GM12801 (cell line): Measurements from ENCODE around the gene TOX2.

Experiments used
- CTCF ChIP-seq: IDR thresholded peaks from one replicate; pipeline ENCODE4 v1.5.1; 2011; ENCODE audit warnings: control low read depth; ENCODE audit not compliant: insufficient read length; ENCODE audit errors: extremely low read depth

Gene TOX2

DNA sequence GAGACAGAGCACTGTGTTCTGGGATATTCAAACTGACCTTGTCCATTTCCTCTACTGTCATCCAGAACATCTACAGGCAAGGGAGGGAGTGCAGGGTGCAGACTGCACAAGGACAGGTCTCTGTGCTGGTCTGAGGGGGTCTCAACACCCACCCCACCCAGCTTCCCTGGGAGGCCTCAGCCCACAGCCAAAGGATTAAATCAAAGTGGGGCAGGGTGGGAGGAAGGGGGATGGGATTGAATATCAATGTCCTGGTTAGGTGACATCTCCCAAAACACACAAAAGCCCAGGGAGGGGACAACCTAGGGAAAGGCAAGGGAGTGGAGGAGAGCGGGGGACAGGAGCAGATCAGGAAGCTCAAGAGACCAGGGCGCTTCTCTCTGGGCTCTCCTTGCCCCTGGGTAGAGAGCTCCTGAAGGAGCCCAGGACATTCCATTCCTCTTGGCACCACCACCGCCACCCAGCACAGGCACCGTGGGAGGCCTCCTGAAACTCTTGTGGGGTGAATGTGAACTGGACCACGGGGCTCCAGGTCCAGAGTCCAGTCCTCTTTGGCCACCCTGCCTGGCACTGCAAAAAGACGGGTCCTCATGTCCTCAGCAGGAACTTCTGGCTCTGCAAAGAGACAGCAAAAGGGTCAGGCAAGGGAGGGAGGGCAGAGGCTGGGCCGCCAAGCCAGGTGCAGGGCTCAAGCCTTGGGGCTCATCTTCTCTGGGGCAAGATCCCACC lies 198.4 kb downstream of the TOX2 start:
- no peak for TF ChIP-seq CTCF

DNA sequence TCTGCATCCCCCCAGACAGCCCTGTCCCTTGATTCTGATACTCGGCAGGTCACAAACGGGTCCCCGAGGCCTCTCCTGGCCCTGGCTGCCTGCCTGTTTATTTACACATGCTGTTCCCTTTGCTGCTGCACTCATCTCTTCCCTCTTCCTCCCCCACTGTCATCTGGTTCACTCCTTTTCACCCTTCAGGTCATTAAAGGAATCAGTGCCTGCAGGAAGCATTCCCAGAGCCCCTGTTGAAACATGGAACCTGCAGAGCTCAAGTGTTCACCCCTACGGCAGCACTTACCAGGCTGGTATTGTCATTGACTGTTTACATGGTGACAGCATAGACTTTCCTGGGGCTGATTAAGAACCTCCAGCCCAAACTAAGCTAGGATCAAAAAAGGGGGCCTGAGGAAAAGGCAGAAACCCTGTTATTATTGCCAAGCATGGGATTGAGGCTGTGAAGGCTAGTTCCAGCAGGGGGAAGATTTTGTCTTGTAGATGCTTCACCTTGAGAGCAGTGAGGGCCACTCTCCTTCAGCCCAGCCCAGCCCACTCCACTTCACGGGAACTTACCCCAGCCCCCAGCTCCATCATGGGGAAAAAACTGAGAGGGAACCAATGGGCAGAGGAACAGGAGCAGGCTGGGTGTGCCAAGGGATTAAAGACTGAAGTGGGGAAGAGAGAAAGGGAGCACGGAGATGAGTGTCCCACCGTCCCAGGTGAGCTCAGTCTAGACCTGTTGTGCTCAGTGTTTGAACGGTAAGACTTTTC lies 199.1 kb downstream of the TOX2 start:
- no peak for TF ChIP-seq CTCF

DNA sequence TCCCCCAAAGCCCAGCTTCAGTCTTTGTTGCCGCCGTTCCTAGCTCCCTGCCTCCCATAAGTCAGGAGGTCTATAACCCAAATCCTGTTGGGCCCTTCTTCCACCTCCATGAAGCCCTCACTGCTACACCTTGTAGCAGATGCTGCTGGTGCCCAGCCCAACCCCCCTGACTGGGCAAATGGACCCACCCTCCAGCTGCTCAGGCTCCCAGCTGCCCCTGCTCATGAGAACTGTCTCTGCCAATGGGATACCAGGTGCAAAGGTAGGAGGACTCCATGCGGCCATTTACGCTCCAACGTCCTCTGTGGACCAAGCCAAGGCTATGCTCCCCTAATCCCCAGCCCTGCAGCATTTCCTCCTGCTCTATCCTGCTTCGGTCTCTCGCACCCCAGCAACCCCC lies 200.5 kb downstream of the TOX2 start:
- no peak for TF ChIP-seq CTCF

GRCh38 chr20:44115762-44116644 lies 201.4 kb downstream of the TOX2 start:
- TF ChIP-seq CTCF = no peak

GRCh38 chr20:44117296-44118184 lies 202.9 kb downstream of the TOX2 start:
- TF ChIP-seq CTCF = no peak

- TF ChIP-seq CTCF = no peak
These were observed 203.8 kb downstream of the TOX2 start for GRCh38 chr20:44118185-44119033.
